HG03442 (cell line): Measurements from ENCODE around the gene MCRS1.
"Not testable (repeated sequence)": the region's sequence is repeated elsewhere in the genome, so short reads cannot be mapped to it uniquely, and the experiment has no call there.

Source experiments
- ATAC-seq: cut with Tn5 transposase; IDR thresholded peaks from one replicate; pipeline ENCODE4 v1.9.1; 2021; ENCODE audit warnings: mild to moderate bottlenecking, moderate library complexity; ENCODE audit not compliant: unreplicated experiment

The MCRS1 gene

GRCh38 chr12:49567611-49568441 is at the start of gene MCRS1:
Gene MCRS1, minus strand, starts transcription at chr12:49568142. Its CDS starts 1,411 bp downstream, at chr12:49566731.
- peak; percentile 84 for ATAC-seq

- ATAC-seq, result no peak
These were observed 48.7 kb upstream of the MCRS1 start for GRCh38 chr12:49616533-49617219.

GRCh38 chr12:49615725-49616124 is 47.8 kb upstream of the MCRS1 start:
- ATAC-seq, result no peak

GRCh38 chr12:49612210-49612609 is 44.3 kb upstream of the MCRS1 start:
- ATAC-seq, result no peak

- not testable (repeated sequence) for ATAC-seq
These were observed 42.8 kb upstream of the MCRS1 start for GRCh38 chr12:49610785-49611184.

- ATAC-seq, result no peak
These were observed 41.9 kb upstream of the MCRS1 start for GRCh38 chr12:49609875-49610154.

- no peak for ATAC-seq
These were observed 41.3 kb upstream of the MCRS1 start for GRCh38 chr12:49609059-49609874.

- ATAC-seq, result not testable (repeated sequence)
These were observed 37.6 kb upstream of the MCRS1 start, which contains the start of gene FAM186B for GRCh38 chr12:49605539-49605938. Gene FAM186B, minus strand, starts transcription at chr12:49605639. Its CDS starts 162 bp downstream, at chr12:49605477.

- ATAC-seq, result no peak
These were observed 36.9 kb upstream of the MCRS1 start for GRCh38 chr12:49604856-49605255.

GRCh38 chr12:49603721-49604120 is 35.8 kb upstream of the MCRS1 start:
- ATAC-seq, result no peak

- no peak for ATAC-seq
These were observed 32.0 kb upstream of the MCRS1 start for GRCh38 chr12:49599961-49600360.

GRCh38 chr12:49598527-49598926 is 30.6 kb upstream of the MCRS1 start:
- no peak for ATAC-seq

- ATAC-seq, result no peak
These were observed 21.0 kb upstream of the MCRS1 start for GRCh38 chr12:49588721-49589516.

GRCh38 chr12:49588281-49588680 is 20.3 kb upstream of the MCRS1 start:
- ATAC-seq, result no peak

- no peak for ATAC-seq
These were observed 19.4 kb upstream of the MCRS1 start for GRCh38 chr12:49587174-49587908.

GRCh38 chr12:49585477-49586459 is 17.8 kb upstream of the MCRS1 start:
- no peak for ATAC-seq

- ATAC-seq, result no peak
These were observed 16.6 kb upstream of the MCRS1 start for GRCh38 chr12:49584591-49584990.

GRCh38 chr12:49583366-49584094 is 15.6 kb upstream of the MCRS1 start:
- no peak for ATAC-seq
